HG02763 (cell line): ENCODE data around the gene CMAS.
A peak's percentile ranks its signal among the peaks of the same experiment; 100 is the strongest.
"Not testable (repeated sequence)": the region's sequence is repeated elsewhere in the genome, so short reads cannot be mapped to it uniquely, and the experiment has no call there.

ENCODE experiments used
- ATAC-seq: cut with Tn5 transposase; IDR thresholded peaks from one replicate; pipeline ENCODE4 v1.9.1; 2021; ENCODE audit warnings: mild to moderate bottlenecking, moderate library complexity; ENCODE audit not compliant: unreplicated experiment

Gene CMAS

DNA sequence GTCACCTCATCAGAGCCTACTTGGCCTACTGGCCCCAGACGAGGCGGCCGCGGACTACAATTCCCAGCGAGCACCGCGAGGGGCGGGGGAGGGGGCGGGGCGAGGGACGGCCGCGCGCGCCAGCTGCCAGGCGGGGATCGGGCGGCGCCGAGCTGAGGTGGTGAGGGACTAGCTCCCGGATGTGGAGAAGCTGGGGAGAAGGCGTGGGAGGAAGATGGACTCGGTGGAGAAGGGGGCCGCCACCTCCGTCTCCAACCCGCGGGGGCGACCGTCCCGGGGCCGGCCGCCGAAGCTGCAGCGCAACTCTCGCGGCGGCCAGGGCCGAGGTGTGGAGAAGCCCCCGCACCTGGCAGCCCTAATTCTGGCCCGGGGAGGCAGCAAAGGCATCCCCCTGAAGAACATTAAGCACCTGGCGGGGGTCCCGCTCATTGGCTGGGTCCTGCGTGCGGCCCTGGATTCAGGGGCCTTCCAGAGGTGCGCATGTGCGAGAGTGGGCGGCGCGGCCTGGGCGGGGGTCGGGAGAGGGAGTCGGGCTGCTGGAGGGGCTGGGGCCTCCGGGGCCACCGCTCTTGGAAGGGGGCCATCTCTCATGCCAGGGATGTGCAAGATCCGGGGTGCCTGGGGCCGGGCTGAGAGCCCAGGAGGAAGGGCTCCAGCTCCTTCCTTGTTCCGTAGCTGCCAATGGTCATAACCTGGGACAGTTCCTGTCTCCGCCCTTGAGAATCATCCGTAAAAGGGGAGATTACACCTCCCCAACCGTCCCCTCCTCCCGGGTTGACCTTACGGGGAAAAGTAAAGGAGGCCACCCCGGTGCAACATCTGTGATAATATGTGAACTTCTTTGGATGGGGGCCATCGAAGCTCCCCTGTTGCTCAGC lies at the start of gene CMAS:
Gene CMAS, plus strand, starts transcription at position 129 of the 878 bp plus-strand sequence. Its CDS starts 86 bp downstream, at position 215.
- ATAC-seq: peak; percentile 91

GRCh38 chr12:21998295-21998694 lies 47.7 kb upstream of the CMAS start:
- ATAC-seq: no peak

- no peak for ATAC-seq
Observed at GRCh38 chr12:21998782-21999181, 47.2 kb upstream of the CMAS start.

- ATAC-seq: no peak
Observed at GRCh38 chr12:22002430-22002829, 43.6 kb upstream of the CMAS start.

DNA sequence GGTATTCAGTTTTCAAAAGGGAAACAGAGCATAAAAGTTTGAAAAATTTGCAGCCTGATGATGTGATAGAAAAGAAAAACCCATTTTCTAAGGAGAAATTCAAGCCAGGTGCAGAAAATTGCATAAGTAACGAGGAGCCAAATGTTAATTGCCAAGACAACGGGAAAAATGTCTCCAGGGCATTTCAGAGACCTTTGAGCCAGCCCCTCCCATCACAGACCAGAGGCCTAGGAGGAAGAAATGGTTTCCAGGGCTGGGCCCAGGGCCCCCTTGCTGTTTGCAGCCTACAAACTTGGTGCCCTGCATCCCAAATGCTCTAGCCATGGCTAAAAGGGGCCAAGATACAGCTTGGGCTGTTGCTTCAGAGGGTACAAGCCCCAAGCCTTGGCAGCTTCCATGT lies 38.2 kb upstream of the CMAS start:
- not testable (repeated sequence) for ATAC-seq

GRCh38 chr12:22008196-22008595 lies 37.8 kb upstream of the CMAS start:
- ATAC-seq: no peak

DNA sequence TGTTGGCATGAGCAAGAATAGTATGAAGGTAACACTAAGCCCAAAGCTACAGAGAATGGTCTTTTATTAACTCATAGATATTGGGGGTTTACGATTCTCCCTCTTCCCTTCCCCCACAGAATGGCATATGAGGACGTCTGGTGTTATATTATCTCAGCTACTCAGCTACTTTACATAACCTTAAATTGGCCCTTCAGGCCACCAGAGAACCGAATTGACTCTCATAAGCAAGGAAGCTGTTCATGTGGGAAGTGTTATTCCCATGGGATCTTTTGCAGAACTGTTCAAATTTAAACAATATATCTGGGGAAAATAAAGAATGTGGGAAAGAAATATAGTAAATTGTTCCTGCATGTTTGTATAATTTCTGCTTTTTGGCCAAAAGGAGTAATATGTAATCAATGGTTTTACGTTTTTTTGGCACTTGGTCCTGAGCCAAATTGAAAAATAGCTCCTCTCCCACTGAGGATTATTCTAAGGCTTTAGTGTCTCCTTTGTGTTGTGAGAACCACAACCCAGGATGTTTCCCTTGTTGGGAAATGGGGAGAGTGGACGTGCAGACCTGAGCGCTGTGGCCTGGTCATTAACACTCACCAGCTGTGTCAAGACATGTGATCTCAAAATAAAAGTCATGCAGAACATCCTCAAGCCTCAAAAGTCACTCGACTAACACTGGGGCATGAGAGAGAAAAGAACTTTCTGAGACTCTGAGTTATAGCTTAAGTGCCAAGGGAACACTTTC lies 31.8 kb upstream of the CMAS start:
- ATAC-seq: no peak

- no peak for ATAC-seq
Observed at GRCh38 chr12:22014783-22015144, 31.3 kb upstream of the CMAS start.

- ATAC-seq: no peak
Observed at GRCh38 chr12:22016982-22017381, 29.0 kb upstream of the CMAS start.

DNA sequence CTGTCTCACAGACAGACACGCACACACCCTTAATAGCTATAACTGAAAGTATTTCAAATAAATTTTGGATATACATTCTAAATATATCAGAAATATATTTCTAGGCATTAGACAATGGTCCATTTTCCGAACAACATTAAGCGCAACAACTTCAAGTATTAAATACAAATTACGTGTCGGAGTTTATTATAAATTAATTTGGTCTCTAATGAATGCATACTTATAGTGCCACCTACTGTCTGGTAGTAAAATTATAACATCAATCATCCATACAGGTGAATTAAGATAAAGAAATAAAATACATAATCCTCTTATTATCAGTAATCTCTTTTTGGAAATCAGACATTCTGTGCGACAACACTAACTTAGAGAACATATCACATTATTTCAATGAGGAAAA lies 27.2 kb upstream of the CMAS start:
- no peak for ATAC-seq

DNA sequence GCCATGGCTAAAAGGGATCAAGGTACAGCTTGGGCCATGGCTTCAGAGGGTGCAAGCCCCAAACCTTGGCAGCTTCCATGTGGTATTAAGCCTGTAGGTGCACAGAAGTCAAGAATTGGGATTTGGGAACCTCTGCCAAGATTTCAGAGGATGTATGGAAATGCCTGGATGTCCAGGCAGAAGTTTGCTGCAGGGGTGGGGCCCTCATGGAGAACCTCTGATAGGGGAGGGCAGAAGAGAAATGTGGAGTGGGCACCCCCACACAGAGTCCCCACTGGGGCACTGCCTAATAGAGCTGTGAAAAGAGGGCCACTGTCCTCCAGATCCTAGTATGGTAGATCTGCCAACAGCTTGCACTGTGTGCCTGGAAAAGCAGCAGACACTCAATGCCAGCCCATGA lies 22.5 kb upstream of the CMAS start:
- ATAC-seq: not testable (repeated sequence)

DNA sequence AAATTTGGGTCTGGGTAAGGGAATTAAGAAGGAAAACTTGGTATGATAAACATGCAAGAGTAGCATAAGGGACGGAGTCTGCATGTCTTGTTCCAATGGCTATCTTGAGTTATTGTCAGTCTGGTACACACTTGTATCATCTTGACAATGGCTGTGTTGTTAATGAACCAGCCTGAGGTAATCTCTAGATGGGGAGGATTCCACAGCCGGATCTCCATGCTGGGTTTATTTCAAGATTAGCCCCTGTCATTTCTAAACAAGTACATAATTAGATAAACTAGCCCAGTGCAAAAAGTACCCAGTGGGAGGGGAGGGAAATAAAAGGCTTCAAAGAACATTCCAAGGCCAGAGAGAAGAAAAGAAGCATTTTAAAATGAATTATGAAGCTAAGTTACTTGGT lies 16.5 kb upstream of the CMAS start:
- ATAC-seq: no peak

GRCh38 chr12:22029991-22030390 lies 16.0 kb upstream of the CMAS start:
- ATAC-seq: no peak

GRCh38 chr12:22032732-22033131 lies 13.3 kb upstream of the CMAS start:
- ATAC-seq: no peak

GRCh38 chr12:22034709-22035506 lies 11.1 kb upstream of the CMAS start:
- no peak for ATAC-seq

DNA sequence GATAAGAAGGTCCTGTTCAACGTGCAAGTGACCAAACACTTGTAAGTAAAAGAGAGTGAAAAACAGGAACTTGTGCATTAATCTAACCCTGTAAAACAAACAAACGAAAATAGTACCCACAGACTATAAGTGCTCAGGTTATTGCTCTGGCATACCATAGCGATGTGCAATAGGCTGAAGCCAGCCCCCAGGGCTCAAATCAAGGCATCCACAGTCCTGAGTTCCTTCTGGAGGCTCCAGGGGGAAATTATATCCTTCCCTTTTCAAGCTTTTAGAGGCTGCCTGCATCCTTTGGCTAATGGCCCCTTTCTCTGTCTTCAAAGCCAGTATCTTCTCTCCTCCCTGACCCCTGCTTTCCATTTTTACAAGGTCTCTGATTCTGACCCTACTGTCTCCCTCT lies 8.1 kb upstream of the CMAS start:
- ATAC-seq: no peak

DNA sequence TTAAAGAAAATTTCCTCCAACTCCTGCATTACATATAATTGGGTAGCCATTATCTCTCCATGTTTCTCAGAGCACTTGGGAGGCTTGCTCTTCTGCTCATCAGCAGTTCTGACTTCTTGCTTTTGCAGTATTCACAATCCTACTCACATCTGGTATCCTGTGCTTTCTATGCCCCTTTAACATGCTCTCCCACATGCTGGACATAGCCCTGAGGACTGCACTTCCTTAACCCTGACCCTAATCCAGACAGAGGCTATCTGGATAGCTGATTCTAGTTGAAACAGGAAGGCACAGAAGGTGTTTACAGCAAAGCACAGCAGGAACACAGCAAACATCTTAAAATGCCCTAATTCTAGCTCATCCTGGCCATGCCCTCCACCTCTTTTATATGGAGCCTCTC lies 7.3 kb upstream of the CMAS start:
- no peak for ATAC-seq

DNA sequence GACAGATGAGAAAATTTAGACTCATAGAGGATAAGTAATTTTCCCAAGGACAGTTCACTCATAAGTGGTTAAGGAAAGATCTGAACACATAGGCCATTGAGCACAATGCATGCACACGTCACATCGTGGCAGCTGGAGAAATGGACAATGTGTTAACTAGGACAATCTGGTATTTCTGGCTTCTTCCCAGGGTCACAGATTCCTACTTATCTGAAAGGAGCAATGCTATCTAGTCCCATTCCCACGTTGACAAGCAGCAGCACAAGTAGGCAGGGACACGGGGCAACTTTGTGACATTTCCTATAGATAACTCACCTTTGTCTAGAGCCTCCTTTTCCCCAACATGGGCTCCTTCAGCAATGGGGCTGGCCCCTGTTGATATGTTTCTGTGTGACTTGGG lies 6.7 kb upstream of the CMAS start:
- no peak for ATAC-seq

GRCh38 chr12:22042976-22043669 lies 2.9 kb upstream of the CMAS start:
- ATAC-seq: no peak

DNA sequence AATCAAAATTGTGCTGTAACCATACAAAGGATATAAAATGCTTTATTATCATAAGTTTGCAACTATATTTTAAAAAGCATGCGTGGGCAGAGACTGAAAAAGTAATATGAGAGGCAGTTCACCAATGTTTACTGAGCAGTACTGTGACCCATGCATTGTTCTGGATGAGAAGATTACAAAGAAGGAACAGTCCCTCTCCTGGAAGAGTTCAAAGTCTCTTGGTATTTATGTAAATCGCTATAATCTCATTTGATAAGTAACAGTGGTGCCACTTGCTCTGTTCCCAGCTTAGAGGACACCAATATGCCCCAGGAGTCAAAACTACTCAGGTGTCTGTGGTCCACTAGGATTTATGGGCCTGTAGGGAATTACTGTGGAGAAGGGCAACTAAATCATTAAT lies 2.1 kb upstream of the CMAS start:
- no peak for ATAC-seq

GRCh38 chr12:22044391-22044790 lies 1.6 kb upstream of the CMAS start:
- no peak for ATAC-seq
